Osteoblast (primary cell): ENCODE data around the gene SOX4. TPM values are rescaled to one million over a fixed set of nuclear protein-coding genes. Genes with fewer than 3 reads are reported as not detected.

Source experiments
- DNase-seq: peaks from one replicate; pipeline ENCODE4 v3.0.0; 2011; ENCODE audit warnings: low spot score, mixed read lengths; ENCODE audit not compliant: insufficient read length; ENCODE audit errors: missing footprints
- H2AFZ ChIP-seq: 2 replicates; pipeline ENCODE4 v1.6.0; 2011; ENCODE audit warnings: mild to moderate bottlenecking, low read length
- H3K27ac ChIP-seq: 2 replicates; pipeline ENCODE4 v1.5.1; 2011; ENCODE audit warnings: mild to moderate bottlenecking, low read depth, low read length, moderate library complexity
- H3K27me3 ChIP-seq: 2 replicates; pipeline ENCODE4 v1.6.0; 2012; ENCODE audit warnings: mild to moderate bottlenecking, control low read depth, inconsistent platforms, low read length, moderate library complexity; ENCODE audit not compliant: insufficient read depth
- H3K36me3 ChIP-seq: 2 replicates; pipeline ENCODE4 v1.5.1; 2011; ENCODE audit warnings: mild to moderate bottlenecking, low read length, control low read depth, moderate library complexity; ENCODE audit not compliant: insufficient read depth
- H3K4me1 ChIP-seq: 2 replicates; pipeline ENCODE4 v1.5.1; 2011; ENCODE audit warnings: mild to moderate bottlenecking, low read length, control low read depth, moderate library complexity; ENCODE audit not compliant: insufficient read depth
- H3K4me2 ChIP-seq: 2 replicates; pipeline ENCODE4 v1.6.0; 2011; ENCODE audit warnings: mild to moderate bottlenecking, low read length; ENCODE audit not compliant: insufficient read depth
- H3K4me3 ChIP-seq: fragments of 200-600 bp; sonication (generic); 3 replicates; pipeline ENCODE4 v1.5.1; 2012; ENCODE audit warnings: mild to moderate bottlenecking, low read length, inconsistent platforms; ENCODE audit not compliant: insufficient read depth
- H3K79me2 ChIP-seq: 2 replicates; pipeline ENCODE4 v1.6.0; 2012; ENCODE audit warnings: mild to moderate bottlenecking, low read length, control low read depth, inconsistent platforms; ENCODE audit not compliant: insufficient read depth
- H3K9me3 ChIP-seq: 2 replicates; pipeline ENCODE4 v1.5.1; 2011; ENCODE audit warnings: low read depth, low read length, control low read depth
- H4K20me1 ChIP-seq: 2 replicates; pipeline ENCODE4 v1.6.0; 2012; ENCODE audit warnings: mild to moderate bottlenecking, low read length, control low read depth; ENCODE audit not compliant: insufficient read depth
- total RNA-seq: library from RNA; depleted of rRNA; stranded (reverse); fragments of >200 nt; gene quantifications from 2 replicates; pipeline ENCODE4 v1.2.3, GENCODE V29; 2012
- TF ChIP-seq, protein P1 (sequence below): IDR thresholded peaks from 2 replicates; pipeline ENCODE4 v1.5.1; 2011; ENCODE audit warnings: mild to moderate bottlenecking, low read depth, low read length, moderate library complexity; ENCODE audit errors: extremely low read depth

The SOX4 gene
- total RNA-seq, 1 donor: 81.1 TPM

GRCh38 chr6:21597801-21598673 is 4.5 kb downstream of the SOX4 start:
- H3K79me2 ChIP-seq: peaks cover 36% of the 10 kb centered on the region
- H3K36me3 ChIP-seq: no peaks in the 10 kb centered on the region
- TF ChIP-seq, protein P1, sequence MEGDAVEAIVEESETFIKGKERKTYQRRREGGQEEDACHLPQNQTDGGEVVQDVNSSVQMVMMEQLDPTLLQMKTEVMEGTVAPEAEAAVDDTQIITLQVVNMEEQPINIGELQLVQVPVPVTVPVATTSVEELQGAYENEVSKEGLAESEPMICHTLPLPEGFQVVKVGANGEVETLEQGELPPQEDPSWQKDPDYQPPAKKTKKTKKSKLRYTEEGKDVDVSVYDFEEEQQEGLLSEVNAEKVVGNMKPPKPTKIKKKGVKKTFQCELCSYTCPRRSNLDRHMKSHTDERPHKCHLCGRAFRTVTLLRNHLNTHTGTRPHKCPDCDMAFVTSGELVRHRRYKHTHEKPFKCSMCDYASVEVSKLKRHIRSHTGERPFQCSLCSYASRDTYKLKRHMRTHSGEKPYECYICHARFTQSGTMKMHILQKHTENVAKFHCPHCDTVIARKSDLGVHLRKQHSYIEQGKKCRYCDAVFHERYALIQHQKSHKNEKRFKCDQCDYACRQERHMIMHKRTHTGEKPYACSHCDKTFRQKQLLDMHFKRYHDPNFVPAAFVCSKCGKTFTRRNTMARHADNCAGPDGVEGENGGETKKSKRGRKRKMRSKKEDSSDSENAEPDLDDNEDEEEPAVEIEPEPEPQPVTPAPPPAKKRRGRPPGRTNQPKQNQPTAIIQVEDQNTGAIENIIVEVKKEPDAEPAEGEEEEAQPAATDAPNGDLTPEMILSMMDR: no peak
- no peaks in the 10 kb centered on the region for H3K27me3 ChIP-seq
- peak overlapping the region; percentile 30 for H2AFZ ChIP-seq
- H3K27ac ChIP-seq: peak overlapping the region; percentile 87
- DNase-seq: peak; percentile 80
- H3K9me3 ChIP-seq: no peaks in the 10 kb centered on the region
- H3K4me1 ChIP-seq: peaks cover 10% of the 10 kb centered on the region
- H4K20me1 ChIP-seq: peaks cover 10% of the 10 kb centered on the region
- peak overlapping the region; percentile 88 for H3K4me2 ChIP-seq
- H3K4me3 ChIP-seq: peak overlapping the region; percentile 94

DNA sequence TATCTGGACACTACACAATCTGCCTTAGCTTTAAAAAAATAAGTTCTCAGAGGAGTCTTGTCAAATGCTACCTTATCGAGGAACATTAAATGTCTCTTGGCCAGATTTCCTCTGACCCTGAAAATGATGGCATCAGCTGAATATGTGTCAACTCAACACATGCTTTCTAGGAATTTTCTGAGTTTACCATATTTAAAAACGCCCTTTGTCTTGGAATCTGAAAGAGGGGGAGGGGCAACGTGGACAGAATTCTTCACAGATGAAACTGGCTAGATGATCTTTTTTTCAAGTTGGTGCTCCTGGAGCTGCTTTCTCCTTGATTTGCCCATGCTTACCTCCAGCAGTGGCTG is 5.1 kb downstream of the SOX4 start:
- H3K4me1 ChIP-seq: peaks cover 9% of the 10 kb centered on the region
- no peaks in the 10 kb centered on the region for H3K9me3 ChIP-seq
- H3K27ac ChIP-seq: no peak overlapping the region
- peaks cover 10% of the 10 kb centered on the region for H4K20me1 ChIP-seq
- TF ChIP-seq, protein P1: no peak
- peak overlapping the region; percentile 94 for H3K4me3 ChIP-seq
- H3K27me3 ChIP-seq: no peaks in the 10 kb centered on the region
- no peaks in the 10 kb centered on the region for H3K36me3 ChIP-seq
- no peak overlapping the region for H2AFZ ChIP-seq
- H3K4me2 ChIP-seq: peak overlapping the region; percentile 88
- no peak for DNase-seq
- H3K79me2 ChIP-seq: peaks cover 36% of the 10 kb centered on the region

GRCh38 chr6:21599051-21599696 is 5.6 kb downstream of the SOX4 start:
- Histone ChIP-seq H3K27me3 (no peaks in the 10 kb centered on the region), H3K4me1 (peaks cover 9% of the 10 kb centered on the region), H4K20me1 (peaks cover 10% of the 10 kb centered on the region), H3K79me2 (peaks cover 36% of the 10 kb centered on the region), H3K4me3 (peak overlapping the region; percentile 94), H3K4me2 (peak overlapping the region; percentile 88), H3K27ac (no peak overlapping the region), H2AFZ (no peak overlapping the region), H3K9me3 (no peaks in the 10 kb centered on the region), H3K36me3 (no peaks in the 10 kb centered on the region)
- TF ChIP-seq, protein P1: no peak
- DNase-seq: no peak

- Histone ChIP-seq H3K9me3 (no peaks in the 10 kb centered on the region), H3K36me3 (no peaks in the 10 kb centered on the region), H4K20me1 (peaks cover 8% of the 10 kb centered on the region), H3K27me3 (no peaks in the 10 kb centered on the region), H2AFZ (no peak overlapping the region), H3K79me2 (peaks cover 22% of the 10 kb centered on the region), H3K4me1 (peaks cover 9% of the 10 kb centered on the region), H3K4me3 (no peak overlapping the region), H3K4me2 (no peak overlapping the region), H3K27ac (no peak overlapping the region)
- no peak for DNase-seq
- TF ChIP-seq, protein P1: no peak
Observed at GRCh38 chr6:21601339-21601923, 7.9 kb downstream of the SOX4 start.
